A549 (cell line): ENCODE measurements around the gene FBXO48.

Experiments used
- CTCF ChIP-seq: fragments of >200 bp; sonication (Bioruptor Twin); formaldehyde crosslinking; IDR thresholded peaks from 3 replicates; pipeline ENCODE4 v1.5.1; 2016
- HOXA7 ChIP-seq: fragments of 250-450 bp; sonication (Bioruptor Pico); IDR thresholded peaks from 2 replicates; pipeline ENCODE4 v1.5.0; 2020; ENCODE audit warnings: mild to moderate bottlenecking, moderate library complexity

GRCh38 chr2:68506170-68506569 lies 39.1 kb upstream of the FBXO48 start:
- TF ChIP-seq CTCF = no peak
- no peak for TF ChIP-seq HOXA7 (CRISPR knock-in tag)
